22Rv1 (cell line): ENCODE measurements around the gene LHCGR.

Experiments
- CTCF ChIP-seq: fragments of 450-650 bp; IDR thresholded peaks from 2 replicates; pipeline ENCODE4 v1.5.1; 2017; ENCODE audit warnings: mild to moderate bottlenecking
- ZFX ChIP-seq: fragments of 450-650 bp; IDR thresholded peaks from 2 replicates; pipeline ENCODE4 v1.6.1; 2017; ENCODE audit warnings: antibody characterized with exemption, borderline replicate concordance

- TF ChIP-seq CTCF: no peak
- no peak for TF ChIP-seq ZFX
Measured at GRCh38 chr2:48724278-48724677, 31.2 kb downstream of the LHCGR start.
